ENCODE results near the gene GHRH.

GRCh38 chr20:37303637-37304036 is 42.0 kb upstream of the GHRH start:
- no peak for TF ChIP-seq EZH2 (IDR thresholded peaks at IDR 0.05; ENCODE audit: borderline replicate concordance, low read depth, low read length, severe bottlenecking)
- TF ChIP-seq, protein P1, sequence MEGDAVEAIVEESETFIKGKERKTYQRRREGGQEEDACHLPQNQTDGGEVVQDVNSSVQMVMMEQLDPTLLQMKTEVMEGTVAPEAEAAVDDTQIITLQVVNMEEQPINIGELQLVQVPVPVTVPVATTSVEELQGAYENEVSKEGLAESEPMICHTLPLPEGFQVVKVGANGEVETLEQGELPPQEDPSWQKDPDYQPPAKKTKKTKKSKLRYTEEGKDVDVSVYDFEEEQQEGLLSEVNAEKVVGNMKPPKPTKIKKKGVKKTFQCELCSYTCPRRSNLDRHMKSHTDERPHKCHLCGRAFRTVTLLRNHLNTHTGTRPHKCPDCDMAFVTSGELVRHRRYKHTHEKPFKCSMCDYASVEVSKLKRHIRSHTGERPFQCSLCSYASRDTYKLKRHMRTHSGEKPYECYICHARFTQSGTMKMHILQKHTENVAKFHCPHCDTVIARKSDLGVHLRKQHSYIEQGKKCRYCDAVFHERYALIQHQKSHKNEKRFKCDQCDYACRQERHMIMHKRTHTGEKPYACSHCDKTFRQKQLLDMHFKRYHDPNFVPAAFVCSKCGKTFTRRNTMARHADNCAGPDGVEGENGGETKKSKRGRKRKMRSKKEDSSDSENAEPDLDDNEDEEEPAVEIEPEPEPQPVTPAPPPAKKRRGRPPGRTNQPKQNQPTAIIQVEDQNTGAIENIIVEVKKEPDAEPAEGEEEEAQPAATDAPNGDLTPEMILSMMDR (IDR thresholded peaks at IDR 0.05; ENCODE audit: borderline replicate concordance, extremely low read depth, low read length, poor library complexity, severe bottlenecking): no peak

Data from DND-41 (cell line).